HepG2 (cell line): ENCODE data around the gene CMYA5. TPM values are rescaled to one million over a fixed set of nuclear protein-coding genes. Genes with fewer than 3 reads are reported as not detected.
"Not testable (repeated sequence)": the region's sequence is repeated elsewhere in the genome, so short reads cannot be mapped to it uniquely, and the experiment has no call there.

Experiments used
- ATAC-seq: fragments of 200-7000 bp; cut with Tn5 transposase; 3 replicates; pipeline ENCODE4 v1.9.1; 2020; ENCODE audit warnings: mild to moderate bottlenecking, moderate library complexity
- BruUV-seq: library from RNA; stranded (reverse); fragments of 400-500 nt; replicated peaks from 2 replicates; lab custom pipeline; 2021; lab: Mats Ljungman, UMichigan
- CTCF ChIA-PET: fragments of 300-600 bp; formaldehyde crosslinking; extraction: SDS; loops from one replicate; lab custom pipeline; 2021; ENCODE audit warnings: low total read pairs, inconsistent platforms, low intra/inter-chr PET ratio; lab: Yijun Ruan, JAX
- POLR2A ChIA-PET: fragments of 350-600 bp; sonication (Branson Sonifier 250); formaldehyde crosslinking; loops from one replicate; lab custom pipeline; 2020; ENCODE audit warnings: antibody characterized with exemption, inconsistent platforms; lab: Yijun Ruan, JAX
- DNase-seq: peaks from one replicate; pipeline ENCODE4 v3.0.0-alpha.2; 2015; ENCODE audit warnings: low spot score
- FAIRE-seq: peaks from 3 replicates; lab custom pipeline; 2011; peaks lifted over from hg19 to GRCh38; lab: Jason Lieb, UNC
- H2AFZ ChIP-seq: one replicate; pipeline ENCODE4 v1.6.1; 2011; ENCODE audit warnings: low read length, inconsistent platforms
- H3K27ac ChIP-seq: fragments of 300-600 bp; 3 replicates; pipeline ENCODE4 v1.8.0; 2011; ENCODE audit warnings: mixed run types, mild to moderate bottlenecking, mixed read lengths, low read length, inconsistent platforms; ENCODE audit not compliant: insufficient read depth; ENCODE audit errors: extremely low read length
- H3K27me3 ChIP-seq, 2 experiments: fragments of 200-600 bp in 1 of 2; 2 replicates in 1 of 2; 3 replicates in 1 of 2; pipeline versions ENCODE4 v1.6.0 to v1.8.0; 2011; ENCODE audit warnings: low read length in 2 of 2, mild to moderate bottlenecking in 2 of 2, moderate library complexity in 2 of 2, inconsistent platforms in 1 of 2; ENCODE audit not compliant: insufficient read depth in 2 of 2, control insufficient read depth in 1 of 2
- H3K36me3 ChIP-seq, 2 experiments: fragments of 200-600 bp in 1 of 2; replicated peaks in 1 of 2; 2 replicates in 1 of 2; 3 replicates in 1 of 2; pipeline versions ENCODE4 v1.5.1 to v1.8.0; 2011; ENCODE audit warnings: low read length in 2 of 2, inconsistent platforms in 1 of 2; ENCODE audit not compliant: insufficient read depth in 2 of 2, control insufficient read depth in 1 of 2
- H3K4me1 ChIP-seq: 2 replicates; pipeline ENCODE4 v1.5.1; 2012; ENCODE audit warnings: low read length, inconsistent platforms; ENCODE audit not compliant: insufficient read depth
- H3K4me2 ChIP-seq: 2 replicates; pipeline ENCODE4 v1.6.0; 2011; ENCODE audit warnings: low read depth, low read length, inconsistent platforms
- H3K4me3 ChIP-seq, 3 experiments: fragments of 200-600 bp in 1 of 3; sonication (generic), shearing (Covaris generic) in 1 of 3; replicated peaks in 1 of 3; 2 replicates each; pipeline ENCODE4 v1.5.1; 2011 to 2016; ENCODE audit warnings: low read length in 3 of 3, inconsistent platforms in 2 of 3, low read depth in 2 of 3, mild to moderate bottlenecking in 2 of 3, control low read depth in 1 of 3, mixed read lengths in 1 of 3; ENCODE audit not compliant: insufficient read depth in 1 of 3
- H3K79me2 ChIP-seq: one replicate; pipeline ENCODE4 v1.6.1; 2011; ENCODE audit warnings: low read length, inconsistent platforms; ENCODE audit not compliant: insufficient read depth
- H3K9ac ChIP-seq: 2 replicates; pipeline ENCODE4 v1.6.0; 2011; ENCODE audit warnings: mild to moderate bottlenecking, low read depth, low read length, inconsistent platforms; ENCODE audit not compliant: insufficient read depth
- H3K9me3 ChIP-seq: 2 replicates; pipeline ENCODE4 v1.5.1; 2012; ENCODE audit warnings: mild to moderate bottlenecking, low read length
- H4K20me1 ChIP-seq: 2 replicates; pipeline ENCODE4 v1.6.0; 2011; ENCODE audit warnings: inconsistent platforms, mild to moderate bottlenecking, low read length, moderate library complexity; ENCODE audit not compliant: insufficient read depth
- CHD2 ChIP-seq: IDR thresholded peaks from 2 replicates; pipeline ENCODE4 v1.6.1; 2011; ENCODE audit warnings: low read depth, low read length, improper control_type of control experiment
- JUNB ChIP-seq: sonication (generic); formaldehyde crosslinking; IDR thresholded peaks from 2 replicates; pipeline ENCODE4 v1.8.0; 2022; ENCODE audit warnings: missing genetic modification reagents, mild to moderate bottlenecking, borderline replicate concordance
- PRMT3 ChIP-seq: sonication (generic); formaldehyde crosslinking; IDR thresholded peaks from 2 replicates; pipeline ENCODE4 v1.8.1; 2022; ENCODE audit warnings: low read depth, mild to moderate bottlenecking, moderate library complexity, missing genetic modification reagents, borderline replicate concordance
- ZNF431 ChIP-seq: sonication (generic); formaldehyde crosslinking; IDR thresholded peaks from 2 replicates; pipeline ENCODE4 v1.9.0; 2022; ENCODE audit warnings: missing genetic modification reagents, low read depth, mild to moderate bottlenecking, borderline replicate concordance
- WGBS: methylation state at CpG from one replicate; pipeline ENCODE4 v1.1.6; 2017; ENCODE audit warnings: low lambda C conversion rate; 5-methylcytosine and 5-hydroxymethylcytosine counted together
- in situ Hi-C: cut with HindIII; loops from 2 replicates; pipeline ENCODE4 v1.10.0; 2017; ENCODE audit warnings: low pct_unique_long_range_greater_than_20kb; ENCODE audit not compliant: extremely low pct_ligation_motif_present
- intact Hi-C: fragments of 100-400 bp; cut with micrococcal nuclease; formaldehyde crosslinking; loops from one replicate; pipeline ENCODE4 v1.10.0; 2022; ENCODE audit not compliant: unreplicated experiment
- polyA plus RNA-seq, 8 experiments: library from polyadenylated mRNA; depleted of rRNA in 3 of 8; stranded (reverse) in 7 of 8; unstranded in 1 of 8; fragments of >200 nt; fragmentation: Illumina TruSeq in 4 of 8; extraction: Trizol in 4 of 8; gene quantifications; 2 replicates each; pipeline versions ENCODE4 v1.2.1 to v1.2.3, GENCODE V29; 2011 to 2016; ENCODE audit warnings: low read depth in 4 of 8, missing spikeins in 1 of 8, mixed read lengths in 1 of 8; ENCODE audit not compliant: insufficient read depth in 1 of 8
- total RNA-seq, 5 experiments: library from RNA; depleted of rRNA; stranded (reverse); fragments of >200 nt; fragmentation: Illumina TruSeq; extraction: Trizol; gene quantifications; 2 replicates each; pipeline ENCODE4 v1.2.3, GENCODE V29; 2016; ENCODE audit warnings: low read depth in 1 of 5

Gene CMYA5
- total and polyA plus RNA-seq, 2 of the 13 experiments (the other 11 are each of a cell fraction or from before 2014, with no cell fraction given), result 0.13 to 0.51 TPM

- H2AFZ ChIP-seq, result no peak overlapping the region
- in situ Hi-C loops, result no loop called here
- ATAC-seq, result no peak
- POLR2A ChIA-PET, result no interaction called here
- intact Hi-C loops, result no loop called here
- H3K4me3 ChIP-seq, result no peak overlapping the region
- no peak for DNase-seq
- CTCF ChIA-PET, result no interaction called here
- no peaks in the 10 kb centered on the region for H3K27me3 ChIP-seq
- 86% methylated on average over 9 of the region's 10 CpGs for WGBS
- BruUV-seq, result no TSS peak
- no peak overlapping the region for H3K9ac ChIP-seq
- H4K20me1 ChIP-seq, result no peaks in the 10 kb centered on the region
- peaks cover 22% of the 10 kb centered on the region for H3K4me1 ChIP-seq
- FAIRE-seq, result no peak
- H3K9me3 ChIP-seq, result no peaks in the 10 kb centered on the region
- no peaks in the 10 kb centered on the region for H3K36me3 ChIP-seq
- H3K79me2 ChIP-seq, result no peaks in the 10 kb centered on the region
- no peak overlapping the region for H3K4me2 ChIP-seq
- H3K27ac ChIP-seq, result no peak overlapping the region
- no peak for TF ChIP-seq CHD2
- TF ChIP-seq PRMT3, result no peak
- no peak for TF ChIP-seq ZNF431
- TF ChIP-seq JUNB (CRISPR knock-in tag), result no peak
These were observed 73.3 kb downstream of the CMYA5 start for GRCh38 chr5:79762929-79763328.

- H3K4me3 ChIP-seq, H3K27ac ChIP-seq, FAIRE-seq, CTCF ChIA-PET, in situ Hi-C loops, ATAC-seq, DNase-seq, H2AFZ ChIP-seq, intact Hi-C loops, BruUV-seq, POLR2A ChIA-PET, H3K9ac ChIP-seq, H3K9me3 ChIP-seq, H3K4me2 ChIP-seq, H3K79me2 ChIP-seq, H3K36me3 ChIP-seq, H3K27me3 ChIP-seq, H4K20me1 ChIP-seq: not testable (repeated sequence)
- H3K4me1 ChIP-seq, result peaks cover 17% of the 10 kb centered on the region
- 61% methylated on average over 3 of the region's 3 CpGs for WGBS
These were observed 74.5 kb downstream of the CMYA5 start for GRCh38 chr5:79764147-79764546.
